GM18517 (cell line): ENCODE results near the gene TMEM150B.

Source experiments
- ATAC-seq: cut with Tn5 transposase; IDR thresholded peaks from one replicate; pipeline ENCODE4 v1.9.1; 2021; ENCODE audit warnings: mild to moderate bottlenecking, moderate library complexity; ENCODE audit not compliant: unreplicated experiment

The TMEM150B gene

GRCh38 chr19:55279770-55280643 lies 45.1 kb downstream of the TMEM150B start, which contains the start of gene HSPBP1:
Gene HSPBP1, minus strand, starts transcription at chr19:55280110. Its CDS starts 502 bp downstream, at chr19:55279608.
- ATAC-seq = peak; percentile 67

- ATAC-seq = no peak
Measured at GRCh38 chr19:55279340-55279739, 45.8 kb downstream of the TMEM150B start.

- ATAC-seq = no peak
Measured at GRCh38 chr19:55278391-55279135, 46.6 kb downstream of the TMEM150B start.

- ATAC-seq = no peak
Measured at GRCh38 chr19:55277494-55277893, 47.6 kb downstream of the TMEM150B start.

- ATAC-seq = no peak
Measured at GRCh38 chr19:55276720-55277430, 48.3 kb downstream of the TMEM150B start.

- ATAC-seq = peak; percentile 71
Measured at GRCh38 chr19:55275851-55276719, 49.1 kb downstream of the TMEM150B start.

GRCh38 chr19:55273978-55274707 lies 51.0 kb downstream of the TMEM150B start:
- no peak for ATAC-seq

- no peak for ATAC-seq
Measured at GRCh38 chr19:55272142-55272541, 53.0 kb downstream of the TMEM150B start.

- no peak for ATAC-seq
Measured at GRCh38 chr19:55270172-55270942, 54.8 kb downstream of the TMEM150B start.

- no peak for ATAC-seq
Measured at GRCh38 chr19:55269299-55269698, 55.8 kb downstream of the TMEM150B start.

GRCh38 chr19:55266840-55267239 lies 58.3 kb downstream of the TMEM150B start:
- ATAC-seq = no peak

- ATAC-seq = no peak
Measured at GRCh38 chr19:55266404-55266803, 58.7 kb downstream of the TMEM150B start.

- ATAC-seq = no peak
Measured at GRCh38 chr19:55265723-55266386, 59.3 kb downstream of the TMEM150B start.

GRCh38 chr19:55265173-55265572 lies 60.0 kb downstream of the TMEM150B start:
- ATAC-seq = no peak

- ATAC-seq = no peak
Measured at GRCh38 chr19:55264531-55264930, 60.6 kb downstream of the TMEM150B start.
